Body of pancreas (tissue), 4 donors: ENCODE measurements around the gene PRH1. TPM values are rescaled to one million over a fixed set of nuclear protein-coding genes. Genes with fewer than 3 reads are reported as not detected.

Experiments used
- ATAC-seq: fragments of 150-250 bp; one replicate; pipeline ENCODE4 v1.9.1; 2016
- DNase-seq, 4 donors: peaks; one replicate each; pipeline ENCODE4 v3.0.0-alpha.2; 2019
- H3K27ac ChIP-seq, 4 donors: fragments of 200-600 bp; sonication (generic); 1 replicate in 3 of 4; 2 replicates in 1 of 4; pipeline versions ENCODE4 v1.5.1 to v1.6.1; 2016 to 2019; ENCODE audit warnings: mild to moderate bottlenecking in 1 of 4, mixed read lengths in 1 of 4, moderate library complexity in 1 of 4
- H3K27me3 ChIP-seq, 2 donors: fragments of 200-600 bp; sonication (generic); one replicate each; pipeline ENCODE4 v1.6.0; 2016; ENCODE audit warnings: mild to moderate bottlenecking in 1 of 2
- H3K36me3 ChIP-seq, 2 donors: fragments of 200-600 bp; sonication (generic); replicated peaks in 1 of 2; 2 replicates each; pipeline ENCODE4 v1.5.1; 2016; ENCODE audit warnings: low read depth in 2 of 2; ENCODE audit not compliant: insufficient read depth in 1 of 2
- H3K4me1 ChIP-seq: fragments of 200-600 bp; sonication (generic); one replicate; pipeline ENCODE4 v1.6.0; 2016
- H3K4me3 ChIP-seq, 2 donors: fragments of 200-600 bp; sonication (generic); 1 replicate in 1 of 2; 2 replicates in 1 of 2; pipeline ENCODE4 v1.5.1; 2016 to 2019
- H3K9me3 ChIP-seq, 3 donors: fragments of 200-600 bp; sonication (generic); 1 replicate in 2 of 3; 2 replicates in 1 of 3; pipeline ENCODE4 v1.5.1; 2016
- POLR2A ChIP-seq, 3 donors: fragments of 450-650 bp; IDR thresholded peaks; one replicate each; pipeline ENCODE4 v1.6.1; 2016; ENCODE audit warnings: antibody characterized with exemption in 3 of 3, mild to moderate bottlenecking in 2 of 3
- WGBS, 2 donors: methylation state at CpG; one replicate each; pipeline ENCODE4 v1.1.5; 2017; 5-methylcytosine and 5-hydroxymethylcytosine counted together
- intact Hi-C: fragments of 100-400 bp; cut with DNase I; formaldehyde crosslinking; loops from one replicate; pipeline ENCODE4 v1.15.1; 2023
- total RNA-seq, 2 donors: library from RNA; depleted of rRNA; stranded (reverse); fragments of >200 nt; gene quantifications; one replicate each; pipeline ENCODE4 v1.1.0, GENCODE V29; 2016
- TF ChIP-seq, protein P1 (sequence below), 7 experiments: fragments of 450-650 bp in 4 of 7; fragments of 200-600 bp in 3 of 7; sonication (generic) in 3 of 7; IDR thresholded peaks; one replicate each; pipeline ENCODE4 v1.5.1; 2016 to 2019; ENCODE audit warnings: antibody characterized with exemption in 7 of 7

The PRH1 gene
- total RNA-seq, 2 donors from 2014 or later = 16.6 to 106 TPM

DNA sequence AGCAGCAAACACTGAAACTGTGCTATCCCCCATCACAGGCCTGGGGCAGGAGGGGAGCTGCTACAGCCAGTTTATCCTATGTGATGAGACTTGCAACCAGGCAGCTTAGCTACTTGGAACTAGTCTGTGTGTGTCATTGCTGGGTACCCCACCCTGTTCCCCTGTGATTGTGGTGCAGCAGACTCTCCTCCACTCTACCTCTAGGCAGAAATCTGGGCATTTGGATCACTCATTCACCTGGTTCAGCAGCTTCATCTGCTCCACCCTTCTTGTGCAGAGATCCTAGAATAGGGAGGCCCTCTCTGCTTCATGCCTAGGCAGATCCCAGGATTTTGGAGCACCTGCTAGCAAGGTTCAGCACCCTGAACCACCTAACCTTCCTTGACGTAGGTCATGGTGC is 16.5 kb upstream of the PRH1 start:
- no peak for TF ChIP-seq POLR2A (IDR thresholded peaks at IDR 0.05)
- TF ChIP-seq, protein P1, sequence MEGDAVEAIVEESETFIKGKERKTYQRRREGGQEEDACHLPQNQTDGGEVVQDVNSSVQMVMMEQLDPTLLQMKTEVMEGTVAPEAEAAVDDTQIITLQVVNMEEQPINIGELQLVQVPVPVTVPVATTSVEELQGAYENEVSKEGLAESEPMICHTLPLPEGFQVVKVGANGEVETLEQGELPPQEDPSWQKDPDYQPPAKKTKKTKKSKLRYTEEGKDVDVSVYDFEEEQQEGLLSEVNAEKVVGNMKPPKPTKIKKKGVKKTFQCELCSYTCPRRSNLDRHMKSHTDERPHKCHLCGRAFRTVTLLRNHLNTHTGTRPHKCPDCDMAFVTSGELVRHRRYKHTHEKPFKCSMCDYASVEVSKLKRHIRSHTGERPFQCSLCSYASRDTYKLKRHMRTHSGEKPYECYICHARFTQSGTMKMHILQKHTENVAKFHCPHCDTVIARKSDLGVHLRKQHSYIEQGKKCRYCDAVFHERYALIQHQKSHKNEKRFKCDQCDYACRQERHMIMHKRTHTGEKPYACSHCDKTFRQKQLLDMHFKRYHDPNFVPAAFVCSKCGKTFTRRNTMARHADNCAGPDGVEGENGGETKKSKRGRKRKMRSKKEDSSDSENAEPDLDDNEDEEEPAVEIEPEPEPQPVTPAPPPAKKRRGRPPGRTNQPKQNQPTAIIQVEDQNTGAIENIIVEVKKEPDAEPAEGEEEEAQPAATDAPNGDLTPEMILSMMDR (IDR thresholded peaks at IDR 0.05) = no peak
- Histone ChIP-seq H3K27me3 (no peaks in the 10 kb centered on the region), H3K4me1 (no peaks in the 10 kb centered on the region), H3K9me3 (peaks cover 0 to 8% (median 0%) of the 10 kb centered on the region in 3 donors), H3K27ac (no peak overlapping the region), H3K4me3 (no peak overlapping the region), H3K36me3 (no peaks in the 10 kb centered on the region)
- 60 to 100% methylated on average over 1 of the region's 1 CpG for WGBS, 2 donors
- intact Hi-C loops = no loop called here
- ATAC-seq (no peak), DNase-seq (no peak)

DNA sequence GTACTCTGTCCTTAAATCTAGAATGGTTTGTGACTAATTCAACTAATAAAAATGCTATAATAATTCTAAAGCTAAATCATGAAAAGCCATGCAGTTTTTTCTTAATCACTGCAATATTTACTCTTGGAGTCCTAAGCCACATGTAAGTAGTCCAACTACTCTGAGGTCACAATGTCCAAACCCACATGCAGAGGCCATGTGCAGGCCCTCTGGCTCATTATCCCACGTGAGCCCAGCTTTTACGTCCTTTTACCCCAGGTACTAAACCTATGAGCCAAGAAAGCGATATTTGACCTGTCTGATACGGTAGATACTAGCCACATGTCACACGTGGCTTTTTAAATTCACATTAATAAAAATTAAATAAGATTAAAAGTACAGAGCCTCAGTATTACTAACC is 12.8 kb upstream of the PRH1 start:
- no peak overlapping the region for H3K4me3 ChIP-seq
- intact Hi-C loops = no loop called here
- TF ChIP-seq POLR2A (IDR thresholded peaks at IDR 0.05) = no peak
- TF ChIP-seq, protein P1 (IDR thresholded peaks at IDR 0.05) = no peak
- ATAC-seq (no peak), DNase-seq (no peak)
- peaks cover 5% of the 10 kb centered on the region for H3K4me1 ChIP-seq
- no peak overlapping the region for H3K27ac ChIP-seq
- no peaks in the 10 kb centered on the region for H3K9me3 ChIP-seq
- no peaks in the 10 kb centered on the region for H3K36me3 ChIP-seq
- no peaks in the 10 kb centered on the region for H3K27me3 ChIP-seq
- 93 to 97% methylated on average over 5 of the region's 5 CpGs for WGBS, 2 donors

GRCh38 chr12:10891937-10892336 is 7.9 kb upstream of the PRH1 start:
- no peak for TF ChIP-seq POLR2A (IDR thresholded peaks at IDR 0.05)
- TF ChIP-seq, protein P1 (IDR thresholded peaks at IDR 0.05) = no peak
- Histone ChIP-seq H3K4me1 (peaks cover 7% of the 10 kb centered on the region), H3K9me3 (no peaks in the 10 kb centered on the region), H3K27me3 (no peaks in the 10 kb centered on the region), H3K36me3 (no peaks in the 10 kb centered on the region), H3K4me3 (no peak overlapping the region), H3K27ac (no peak overlapping the region)
- DNase-seq = no peak
- no peak for ATAC-seq
- intact Hi-C loops = no loop called here
- 44 to 66% methylated on average over 2 of the region's 2 CpGs for WGBS, 2 donors

DNA sequence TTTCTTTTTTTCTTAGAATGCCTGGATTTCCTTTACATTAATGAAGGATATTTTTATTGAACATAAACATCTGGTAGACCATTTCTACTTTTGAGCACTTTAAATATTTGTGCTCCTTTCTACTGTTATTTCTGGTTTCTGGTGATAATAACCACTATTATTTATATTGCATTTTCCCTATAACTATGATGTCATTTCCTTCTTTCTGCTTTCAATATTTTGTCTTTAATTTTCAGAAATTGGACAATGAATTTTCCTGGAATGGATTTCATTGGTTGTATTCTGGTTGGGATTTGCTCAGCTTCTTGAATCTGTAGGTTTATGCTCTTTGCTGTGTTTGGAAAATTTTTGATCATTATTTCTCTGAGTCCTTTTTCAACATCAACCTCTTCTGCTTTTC is 5.2 kb upstream of the PRH1 start:
- H3K9me3 ChIP-seq = no peaks in the 10 kb centered on the region
- no peak overlapping the region for H3K27ac ChIP-seq
- no peak overlapping the region for H3K4me3 ChIP-seq
- TF ChIP-seq, protein P1 (IDR thresholded peaks at IDR 0.05) = no peak
- TF ChIP-seq POLR2A (IDR thresholded peaks at IDR 0.05) = no peak
- H3K4me1 ChIP-seq = peaks cover 7% of the 10 kb centered on the region
- no peaks in the 10 kb centered on the region for H3K36me3 ChIP-seq
- intact Hi-C loops = no loop called here
- DNase-seq (no peak), ATAC-seq (no peak)
- no peaks in the 10 kb centered on the region for H3K27me3 ChIP-seq

DNA sequence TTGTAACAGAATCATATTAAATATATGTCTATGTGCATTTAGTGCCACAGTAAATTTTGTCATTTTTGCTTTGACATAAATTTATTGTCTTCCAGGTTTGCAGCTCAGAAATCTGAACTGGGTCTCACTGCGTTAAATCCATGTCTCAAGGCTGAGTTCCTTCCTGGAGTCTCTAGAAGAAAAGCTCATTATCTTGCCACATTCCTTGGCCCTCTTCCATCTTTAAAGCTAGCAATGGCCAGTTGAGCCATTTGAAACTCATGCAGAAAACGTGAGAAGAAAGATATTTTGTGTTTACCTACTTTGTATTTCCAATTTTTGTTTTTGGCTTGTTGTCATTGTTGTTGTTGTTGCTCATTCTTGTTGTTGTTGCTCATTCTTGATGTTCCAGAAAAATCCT is 10.7 kb downstream of the PRH1 start:
- no peaks in the 10 kb centered on the region for H3K4me1 ChIP-seq
- no peaks in the 10 kb centered on the region for H3K27me3 ChIP-seq
- no peak overlapping the region for H3K27ac ChIP-seq
- no peak for ATAC-seq
- intact Hi-C loops = no loop called here
- H3K9me3 ChIP-seq = no peaks in the 10 kb centered on the region
- TF ChIP-seq POLR2A (IDR thresholded peaks at IDR 0.05) = no peak
- TF ChIP-seq, protein P1 (IDR thresholded peaks at IDR 0.05) = no peak
- 24 to 25% methylated on average over 2 of the region's 2 CpGs for WGBS, 2 donors
- no peak overlapping the region for H3K4me3 ChIP-seq
- H3K36me3 ChIP-seq = peaks cover 0 to 3% of the 10 kb centered on the region in 2 donors
- no peak for DNase-seq
